NB4 (cell line): ENCODE measurements around the gene NTM.
"Not testable (repeated sequence)": the region's sequence is repeated elsewhere in the genome, so short reads cannot be mapped to it uniquely, and the experiment has no call there.

Source experiments
- DNase-seq: peaks from one replicate; pipeline ENCODE4 v3.0.0; 2010; ENCODE audit warnings: low read depth
- H3K4me3 ChIP-seq: one replicate; pipeline ENCODE4 v1.5.1; 2011; ENCODE audit warnings: mild to moderate bottlenecking, low read depth, low read length, moderate library complexity
- CTCF ChIP-seq: IDR thresholded peaks from one replicate; pipeline ENCODE4 v1.5.1; 2012; ENCODE audit warnings: low read depth, low read length
- MYC ChIP-seq: IDR thresholded peaks from 2 replicates; pipeline ENCODE4 v1.6.1; 2011; ENCODE audit warnings: low read depth, low read length
- POLR2A ChIP-seq: IDR thresholded peaks from 2 replicates; pipeline ENCODE4 v1.6.1; 2011; ENCODE audit warnings: mild to moderate bottlenecking; ENCODE audit not compliant: insufficient read length; ENCODE audit errors: extremely low read depth
- TF ChIP-seq, protein P1 (sequence below): IDR thresholded peaks from 2 replicates; pipeline ENCODE4 v1.6.1; 2011; ENCODE audit warnings: low read depth, low read length

NTM gene

GRCh38 chr11:132312161-132312560 is 941.7 kb downstream of the NTM start:
- TF ChIP-seq MYC: no peak
- TF ChIP-seq POLR2A: no peak
- TF ChIP-seq, protein P1, sequence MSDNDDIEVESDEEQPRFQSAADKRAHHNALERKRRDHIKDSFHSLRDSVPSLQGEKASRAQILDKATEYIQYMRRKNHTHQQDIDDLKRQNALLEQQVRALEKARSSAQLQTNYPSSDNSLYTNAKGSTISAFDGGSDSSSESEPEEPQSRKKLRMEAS: no peak
- no peak for TF ChIP-seq CTCF
- no peak overlapping the region for H3K4me3 ChIP-seq
- DNase-seq: peak; percentile 4

- peak; percentile 83 for TF ChIP-seq CTCF
- TF ChIP-seq, protein P1: no peak
- H3K4me3 ChIP-seq: no peak overlapping the region
- peak; percentile 45 for DNase-seq
These were observed 942.3 kb downstream of the NTM start for GRCh38 chr11:132312701-132313111.

DNA sequence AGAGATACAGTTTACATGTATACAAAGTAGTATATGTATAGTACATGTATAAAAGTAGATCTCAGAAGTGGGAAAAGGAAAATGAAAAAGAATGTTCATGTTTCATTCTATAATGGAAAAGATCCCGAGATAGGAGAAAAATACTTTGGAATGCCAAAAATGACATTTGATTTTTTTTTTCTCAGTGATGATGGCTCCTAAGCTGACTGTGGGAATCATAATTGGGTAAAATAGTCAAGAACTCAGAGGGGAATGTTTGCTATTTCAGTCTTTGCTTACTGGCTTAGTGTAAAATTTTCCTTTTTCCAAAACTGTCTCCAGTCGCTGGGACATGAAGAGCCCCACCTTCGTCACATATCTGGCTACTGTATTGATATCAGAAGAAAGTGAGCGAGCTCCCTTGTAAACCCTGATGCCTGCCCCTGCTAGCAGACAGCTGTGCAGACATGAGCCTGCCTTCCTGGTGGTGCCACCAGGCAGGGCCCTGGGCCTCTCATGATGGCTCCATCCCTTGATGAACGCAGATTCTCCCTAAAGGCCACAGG is 944.6 kb downstream of the NTM start:
- no peak overlapping the region for H3K4me3 ChIP-seq
- DNase-seq: no peak
- TF ChIP-seq CTCF: no peak
- no peak for TF ChIP-seq POLR2A
- TF ChIP-seq, protein P1: no peak
- TF ChIP-seq MYC: no peak

- no peak overlapping the region for H3K4me3 ChIP-seq
- no peak for DNase-seq
- TF ChIP-seq, protein P1: no peak
- TF ChIP-seq CTCF: no peak
- TF ChIP-seq POLR2A: no peak
- no peak for TF ChIP-seq MYC
These were observed 945.3 kb downstream of the NTM start for GRCh38 chr11:132315696-132316095.

DNA sequence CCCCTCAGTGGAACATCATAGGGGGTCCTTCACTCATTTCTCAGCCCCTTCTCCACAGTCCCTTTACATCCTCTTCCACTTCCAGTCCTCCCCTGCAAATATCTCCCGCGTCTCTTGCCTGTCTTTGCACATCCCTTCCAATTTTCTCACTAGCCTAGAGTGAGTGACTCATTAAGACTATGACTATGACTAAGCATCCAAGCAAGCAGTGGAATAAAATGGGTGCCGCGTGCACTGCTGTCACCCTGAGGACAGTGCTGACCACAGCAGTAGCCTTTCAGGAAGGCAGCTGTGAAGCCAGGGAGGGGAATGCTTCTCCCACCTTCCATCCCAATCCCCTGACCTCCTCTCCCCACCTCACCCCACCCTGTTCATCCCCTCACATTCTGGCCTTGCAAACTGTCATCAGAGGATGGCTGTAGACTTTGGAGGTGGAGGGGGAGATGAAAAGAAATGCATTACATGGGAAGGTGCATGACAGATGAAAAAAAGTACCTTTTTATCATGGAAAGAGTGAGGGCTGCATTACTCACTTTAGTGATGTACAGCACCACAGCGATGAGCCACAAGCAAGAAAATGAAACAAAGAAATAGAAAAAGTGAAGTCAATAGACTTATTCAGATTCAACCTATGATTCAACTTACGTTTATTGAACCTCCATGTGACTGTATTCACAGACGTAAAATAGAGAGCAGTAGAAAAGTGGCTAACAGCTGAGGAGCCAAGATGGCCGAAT is 948.2 kb downstream of the NTM start:
- no peak overlapping the region for H3K4me3 ChIP-seq
- no peak for DNase-seq
- TF ChIP-seq MYC: no peak
- TF ChIP-seq POLR2A: no peak

DNA sequence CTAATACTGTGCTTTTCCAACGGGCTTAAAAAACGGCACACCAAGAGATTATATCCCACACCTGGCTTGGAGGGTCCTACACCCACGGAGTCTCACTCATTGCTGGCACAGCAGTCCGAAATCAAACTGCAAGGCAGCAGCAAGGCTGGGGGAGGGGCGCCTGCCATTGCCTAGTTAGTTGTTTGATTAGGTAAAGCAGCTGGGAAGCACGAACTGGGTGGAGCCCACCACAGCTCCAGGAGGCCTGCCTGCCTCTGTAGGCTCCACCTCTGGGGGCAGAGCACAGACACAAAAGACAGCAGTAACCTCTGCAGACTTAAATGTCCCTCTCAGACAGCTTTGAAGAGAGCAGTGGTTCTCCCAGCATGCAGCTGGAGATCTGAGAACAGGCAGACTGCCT is 949.0 kb downstream of the NTM start:
- DNase-seq, H3K4me3 ChIP-seq: not testable (repeated sequence)

DNA sequence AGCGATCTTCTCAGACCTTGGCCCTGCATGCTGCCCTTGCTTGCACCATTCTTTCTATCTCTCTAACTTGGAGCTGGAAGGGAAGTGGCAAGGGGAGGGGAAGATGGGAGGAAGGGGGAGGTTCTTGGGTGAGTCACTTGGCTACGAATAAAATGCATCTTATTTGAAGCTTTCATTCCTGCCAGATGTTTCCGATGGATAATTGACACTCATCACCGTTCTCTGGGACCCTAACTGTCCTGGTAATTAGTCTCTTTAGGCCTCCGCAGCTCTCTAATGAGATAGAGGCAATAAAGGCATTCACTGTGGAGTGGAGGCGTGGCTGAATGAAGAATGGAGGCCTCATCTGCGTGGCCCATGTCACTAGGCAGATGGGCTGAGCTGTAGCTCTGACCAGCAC is 960.1 kb downstream of the NTM start:
- TF ChIP-seq, protein P1: no peak
- TF ChIP-seq MYC (no peak), POLR2A (no peak), CTCF (no peak)
- H3K4me3 ChIP-seq: no peak overlapping the region
- DNase-seq: no peak
